Left ventricle myocardium superior (tissue), 1 donor: Measurements from ENCODE around the gene NACC2. TPM values are rescaled to one million over a fixed set of nuclear protein-coding genes. Genes with fewer than 3 reads are reported as not detected.

Source experiments
- ATAC-seq: fragments of 200-7000 bp; cut with Tn5 transposase; one replicate; pipeline ENCODE4 v1.9.1; 2020; ENCODE audit warnings: mild to moderate bottlenecking, moderate library complexity
- DNase-seq: peaks from one replicate; pipeline ENCODE4 v3.0.0-alpha.2; 2020
- intact Hi-C: fragments of 100-400 bp; cut with micrococcal nuclease; formaldehyde crosslinking; loops from one replicate; pipeline ENCODE4 v1.11.0; 2022
- total RNA-seq: library from RNA; stranded (reverse); fragmentation: NEBNext Ultra II Directional; extraction: Animal tissue kit (Norgen Biotek cat#: 25700); gene quantifications from one replicate; pipeline ENCODE4 v1.2.1, GENCODE V29; 2021
- donor health status: DM: no; HTN: yes; CAD: no; lungs with severe emphysema.

Gene NACC2
- total RNA-seq, 1 donor from 2014 or later = 39.1 TPM

DNA sequence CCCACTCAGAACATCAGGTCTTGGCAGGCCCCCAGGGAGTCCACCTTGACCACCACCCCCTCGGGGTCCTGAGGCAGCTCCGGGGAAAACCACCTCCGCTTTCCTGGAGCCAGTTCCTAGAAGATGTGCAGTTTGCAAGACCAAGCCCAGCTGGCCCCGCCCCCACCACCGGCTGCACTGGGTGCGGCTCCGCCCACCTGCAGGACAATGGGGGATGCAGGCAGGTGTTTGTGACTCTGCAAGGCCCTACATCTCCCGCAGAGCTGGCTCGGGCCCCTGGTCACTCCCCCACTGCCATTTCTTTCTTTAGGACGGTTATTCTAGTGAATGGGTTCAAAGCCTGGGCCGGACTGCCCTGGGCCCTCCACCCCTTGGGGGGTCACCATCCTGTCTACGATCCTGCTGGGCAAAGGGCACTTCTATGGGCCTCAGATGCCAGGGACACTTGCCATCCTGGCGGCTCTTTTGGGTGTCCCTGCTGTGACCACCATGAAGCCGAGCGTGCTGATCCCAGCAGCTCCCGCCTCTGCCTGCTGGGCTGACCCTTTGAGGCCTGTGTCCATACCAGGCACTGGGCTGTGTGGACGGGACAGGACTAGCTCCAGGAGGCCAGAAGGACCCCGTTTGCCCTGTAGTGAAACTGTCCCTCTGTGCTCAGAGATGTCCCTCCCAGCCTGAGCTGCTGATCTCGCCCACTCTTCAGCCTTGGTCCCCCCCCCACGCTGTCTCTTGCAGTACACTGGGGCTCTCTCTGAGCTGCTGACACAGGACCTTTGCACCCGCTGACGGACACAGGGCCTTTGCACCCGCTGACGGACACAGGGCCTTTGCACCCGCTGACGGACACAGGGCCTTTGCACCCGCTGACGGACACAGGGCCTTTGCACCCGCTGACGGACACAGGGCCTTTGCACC lies 5.9 kb upstream of the NACC2 start:
- intact Hi-C loops = no loop called here
- no peak for ATAC-seq
- DNase-seq = no peak

DNA sequence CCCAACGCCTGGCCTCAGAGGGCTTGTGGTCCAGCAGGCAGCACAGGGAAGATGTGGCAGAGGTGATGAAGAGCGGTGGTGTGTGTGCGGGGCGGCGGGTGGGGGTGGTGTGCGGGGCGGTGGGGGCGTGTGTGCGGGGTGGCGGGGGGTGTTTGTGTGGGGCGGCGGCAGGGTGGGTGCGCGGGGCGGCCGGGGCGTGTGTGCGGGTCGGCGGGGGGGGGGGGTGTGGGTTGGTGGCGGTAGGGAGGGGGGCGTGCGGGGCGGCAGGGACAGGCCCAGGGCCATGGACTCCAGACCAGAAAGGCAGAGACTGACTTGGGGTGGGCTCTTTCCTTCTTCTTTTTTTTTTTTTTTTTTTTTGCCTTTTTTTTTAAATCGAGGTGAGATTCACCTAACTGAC lies 4.5 kb upstream of the NACC2 start:
- intact Hi-C loops = no loop called here
- ATAC-seq (no peak), DNase-seq (no peak)

DNA sequence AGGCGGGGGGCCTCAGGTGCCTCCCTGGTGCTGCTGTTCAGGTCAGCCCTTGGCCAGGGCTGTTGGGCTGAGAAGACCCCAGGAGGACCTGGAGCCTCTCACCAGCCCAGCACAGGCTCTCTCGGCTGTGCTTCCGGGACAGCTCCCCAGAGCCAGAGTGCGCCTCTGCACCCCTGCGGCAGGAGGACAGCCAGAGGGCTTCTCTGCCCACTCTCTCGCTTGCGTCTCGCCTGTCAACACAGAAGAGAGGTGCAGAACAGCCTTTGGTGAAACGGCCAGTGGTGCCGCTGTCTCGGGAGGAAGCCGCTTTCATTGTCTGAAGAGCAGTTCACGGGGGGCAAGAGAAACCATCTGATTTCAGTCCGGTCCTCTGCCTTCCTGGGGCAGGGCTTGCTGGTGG lies 3.8 kb upstream of the NACC2 start:
- intact Hi-C loops = no loop called here
- DNase-seq (no peak), ATAC-seq (peak; percentile 8)

DNA sequence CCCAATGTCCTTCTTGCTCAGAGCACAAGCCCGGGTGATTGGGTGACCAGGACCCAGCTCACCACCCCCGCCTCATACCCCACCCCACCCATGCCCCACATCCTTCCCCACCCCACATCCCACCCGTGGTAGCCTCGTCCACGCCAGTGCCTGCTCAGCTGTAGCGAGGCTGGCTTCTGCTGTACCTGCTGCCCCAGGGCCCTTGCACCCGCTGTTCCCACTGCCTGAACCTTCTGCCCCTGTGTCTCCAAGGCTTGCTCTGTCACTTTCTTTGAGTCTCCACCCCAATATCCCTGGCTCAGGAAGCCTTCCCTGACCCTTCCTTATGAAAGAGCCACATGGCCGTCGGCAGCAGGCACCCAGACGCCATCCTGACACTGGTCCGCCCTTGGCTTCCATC lies 3.1 kb upstream of the NACC2 start:
- ATAC-seq (no peak), DNase-seq (no peak)
- intact Hi-C loops = no loop called here

DNA sequence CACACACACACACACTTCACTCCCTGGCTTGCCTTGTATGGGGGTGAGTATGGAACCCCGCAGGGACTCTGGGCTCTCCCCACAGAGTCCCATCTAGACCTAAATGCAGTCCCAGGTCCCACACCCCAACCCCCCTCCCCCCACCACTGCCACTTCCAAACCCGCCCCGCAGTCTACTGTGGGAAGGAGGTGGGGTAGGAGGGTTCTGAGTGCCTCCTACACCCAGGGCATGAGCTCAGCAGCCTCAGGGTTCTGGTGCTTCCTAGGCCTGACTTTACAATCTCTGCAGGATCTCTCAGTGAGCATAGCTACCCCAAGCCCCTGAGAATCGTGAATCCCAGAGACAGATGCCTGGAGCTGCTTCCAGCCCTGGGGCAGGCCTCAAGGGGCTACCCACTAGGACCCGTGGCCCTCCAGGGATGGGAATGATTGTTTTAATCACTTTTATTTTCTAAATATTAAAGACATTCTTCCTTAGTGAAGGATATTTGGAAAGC lies 1.5 kb upstream of the NACC2 start:
- ATAC-seq (no peak), DNase-seq (no peak)
- intact Hi-C loops = no loop called here

DNA sequence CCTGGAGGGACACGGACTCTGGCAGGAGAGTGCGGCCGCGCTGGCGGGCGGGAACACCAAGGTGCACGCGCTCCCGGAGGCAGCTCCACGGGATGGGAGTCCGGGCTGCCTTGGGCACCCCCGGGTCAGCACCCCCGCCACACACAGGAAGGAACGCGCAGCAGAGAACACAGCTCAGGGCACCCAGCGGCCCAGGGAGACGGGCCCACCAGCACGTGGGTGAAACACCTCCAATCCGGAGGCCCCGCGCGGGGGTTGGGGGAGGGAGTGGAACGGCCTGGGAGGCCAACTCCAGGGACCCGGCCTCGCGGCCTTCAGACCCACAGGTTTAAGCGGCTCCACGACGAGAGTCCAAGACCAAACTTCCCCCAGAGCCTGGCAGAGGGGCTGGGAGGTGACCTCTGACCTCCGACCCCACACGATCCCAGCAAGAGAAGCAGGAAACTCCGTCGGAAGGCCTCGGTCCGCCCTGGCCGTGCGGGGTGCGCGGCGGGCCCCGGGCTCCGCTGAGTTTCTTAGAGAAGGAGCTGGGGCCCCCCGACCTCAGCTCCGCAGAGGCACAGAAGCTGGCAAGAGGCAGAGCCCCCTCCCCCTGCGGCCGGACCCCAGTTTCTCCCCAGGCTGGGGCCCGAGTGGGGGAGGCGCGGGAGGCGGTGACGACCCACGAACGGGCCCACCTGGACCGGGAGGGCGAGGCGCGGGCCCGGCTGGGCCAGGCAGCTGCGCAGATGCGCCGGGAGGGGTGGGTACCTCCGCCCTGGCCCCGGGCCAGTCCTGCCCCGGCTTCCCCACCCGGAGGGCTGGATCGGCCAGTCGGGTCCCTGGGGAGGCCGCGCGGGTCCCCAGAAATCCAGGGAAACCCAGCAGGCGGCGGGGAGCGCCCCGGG lies 851 bp downstream of the NACC2 start:
- intact Hi-C loops = no loop called here
- ATAC-seq = peak; percentile 74
- peak; percentile 92 for DNase-seq

DNA sequence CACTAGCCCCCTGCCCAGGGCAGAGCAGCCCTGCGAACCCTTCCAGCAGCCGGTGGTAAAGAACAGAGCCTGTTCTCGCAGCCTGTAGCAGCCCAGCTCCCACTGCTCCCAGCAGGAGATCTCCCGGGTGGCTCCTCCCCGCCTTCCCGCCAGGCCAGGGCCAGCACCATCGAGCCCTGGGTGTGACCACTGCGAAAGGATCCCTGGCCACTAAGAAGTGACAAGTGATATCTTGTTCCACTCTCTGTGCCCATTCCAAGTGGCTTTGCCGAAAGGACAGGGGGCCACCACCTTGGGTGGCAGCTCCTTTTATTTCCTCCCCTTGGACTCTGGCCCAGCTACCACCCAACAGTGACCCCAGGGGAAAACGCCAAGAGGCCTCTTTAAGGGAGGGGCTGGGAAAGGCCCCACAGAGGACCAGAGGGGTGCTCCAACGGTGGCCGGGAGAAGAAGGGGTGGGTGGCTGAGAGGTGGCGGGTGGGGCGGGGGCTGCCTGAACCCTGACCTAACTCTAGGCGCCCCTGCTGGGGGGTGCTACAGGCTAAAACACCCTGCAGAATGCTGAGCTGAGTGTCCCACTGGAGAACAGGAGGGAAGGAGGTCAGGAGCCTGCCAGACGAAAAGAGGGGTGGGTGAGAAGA lies 1.6 kb downstream of the NACC2 start:
- ATAC-seq = peak; percentile 42

DNA sequence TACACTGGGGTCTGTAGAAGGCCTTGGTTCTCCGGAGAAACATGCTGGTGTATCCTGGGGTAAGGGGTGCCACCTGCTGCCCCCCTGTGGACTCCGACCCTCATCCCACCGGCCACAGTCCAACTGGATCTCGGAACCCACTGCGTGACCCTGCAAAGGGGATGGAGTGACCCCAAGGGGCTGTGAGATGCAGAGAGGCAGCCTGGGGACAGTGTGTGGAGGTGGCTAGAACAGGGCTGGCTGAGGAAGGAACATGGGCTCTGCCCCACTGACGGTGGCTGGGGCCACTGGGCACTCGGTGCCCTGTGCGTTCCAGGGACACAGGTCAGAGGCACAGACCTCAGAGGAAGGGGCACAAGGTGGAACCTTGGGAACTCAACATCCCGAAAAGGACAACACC lies 2.3 kb downstream of the NACC2 start:
- DNase-seq (no peak), ATAC-seq (no peak)
- intact Hi-C loops = no loop called here

More for the DNA sequence above, 1.6 kb downstream of the NACC2 start:
- intact Hi-C loops = no loop called here
- DNase-seq = peak; percentile 76

DNA sequence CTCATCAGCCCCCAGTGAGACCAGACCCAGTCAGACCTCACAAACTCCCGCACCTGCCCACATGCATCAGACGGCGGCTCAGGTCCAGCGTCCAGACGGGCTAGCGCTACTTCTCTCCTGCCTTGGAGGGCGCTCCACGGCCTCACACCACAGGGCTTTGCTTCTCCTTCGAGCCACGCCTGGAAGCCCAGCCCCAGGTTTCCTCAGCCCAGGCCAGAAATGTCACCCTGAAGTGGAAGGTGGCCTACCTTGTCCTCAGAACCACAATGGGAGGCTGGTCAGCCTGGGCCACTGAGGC lies 2.8 kb downstream of the NACC2 start:
- intact Hi-C loops = no loop called here
- peak; percentile 31 for DNase-seq

DNA sequence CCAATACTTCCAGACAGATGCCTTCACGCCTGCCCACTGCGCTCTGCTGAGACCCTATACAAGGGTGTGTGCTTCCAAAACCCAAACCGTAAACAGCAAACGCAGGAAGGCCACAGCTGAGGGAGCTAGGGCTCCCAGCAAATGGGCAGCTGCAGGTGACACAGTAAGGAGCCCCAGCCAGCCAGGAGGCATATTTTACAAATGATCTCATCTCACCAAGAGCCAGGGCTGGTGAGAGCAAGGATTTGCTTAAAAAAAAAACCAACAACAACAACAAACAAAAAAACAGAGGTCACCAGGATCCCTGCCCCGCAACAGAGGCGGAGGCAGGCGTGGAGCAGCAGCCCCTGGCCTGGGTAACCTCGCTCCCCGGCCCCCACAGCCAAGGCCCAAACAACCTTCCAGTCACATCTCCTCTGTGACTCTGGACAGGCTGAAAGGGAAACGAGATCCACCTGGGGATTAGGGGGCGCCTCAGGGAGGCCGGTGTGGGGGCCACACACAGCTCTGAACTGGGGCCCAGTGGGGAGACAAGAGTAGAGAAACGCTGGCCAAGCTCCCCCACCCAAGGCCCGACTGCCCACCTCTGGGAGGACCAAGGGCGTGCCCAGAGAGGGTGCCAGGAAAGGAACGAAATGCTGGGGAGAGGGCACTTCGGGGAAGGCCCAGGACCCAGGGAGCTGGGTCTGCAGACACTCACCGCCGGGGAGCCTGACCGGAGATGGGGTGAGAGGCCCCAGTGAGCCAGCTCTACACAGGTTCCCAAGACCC lies 3.3 kb downstream of the NACC2 start:
- ATAC-seq (no peak), DNase-seq (peak; percentile 26)
- intact Hi-C loops = no loop called here

More for the DNA sequence above, 2.8 kb downstream of the NACC2 start:
- no peak for ATAC-seq

DNA sequence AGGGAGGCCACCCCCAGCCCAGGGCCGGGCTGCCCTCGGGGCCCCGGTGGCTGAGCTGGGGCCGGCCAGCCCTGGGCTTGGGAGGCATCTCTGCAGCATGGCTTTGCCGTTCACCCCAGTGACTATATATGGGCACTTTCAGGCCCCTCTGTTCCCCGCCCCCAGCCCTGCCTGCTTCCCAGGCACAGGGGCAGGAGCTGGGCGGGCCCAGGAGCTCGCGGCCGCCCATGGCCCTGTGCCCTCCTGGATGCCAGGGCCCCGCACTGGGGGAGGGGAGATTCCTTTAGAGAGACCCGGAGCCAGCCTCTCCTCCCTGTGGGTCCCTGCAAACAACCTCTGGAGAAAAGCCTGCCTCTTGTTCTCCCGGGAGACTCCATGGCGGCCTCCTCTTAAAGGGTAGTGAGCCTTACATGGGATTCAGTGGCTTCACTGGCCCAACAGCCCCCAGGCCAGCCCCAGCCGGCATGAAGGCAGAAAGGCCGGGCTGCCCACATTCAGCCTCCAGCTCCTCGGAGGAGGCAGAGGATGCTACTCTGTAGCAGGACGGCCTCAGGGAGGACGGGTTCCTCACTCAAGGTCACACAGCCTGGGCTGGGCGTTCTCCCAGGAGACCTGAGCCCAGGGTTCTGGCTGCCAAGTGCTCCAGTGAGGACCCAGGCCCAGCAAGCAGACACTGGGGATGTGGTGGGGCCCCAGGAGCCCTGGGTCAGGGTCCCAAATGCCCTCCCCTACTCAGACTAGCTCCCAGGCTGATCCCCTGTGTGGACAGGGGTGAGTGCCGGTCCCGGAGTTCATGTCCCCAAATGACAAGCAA lies 4.1 kb downstream of the NACC2 start:
- DNase-seq (peak; percentile 84), ATAC-seq (peak; percentile 50)
- intact Hi-C loops = no loop called here

DNA sequence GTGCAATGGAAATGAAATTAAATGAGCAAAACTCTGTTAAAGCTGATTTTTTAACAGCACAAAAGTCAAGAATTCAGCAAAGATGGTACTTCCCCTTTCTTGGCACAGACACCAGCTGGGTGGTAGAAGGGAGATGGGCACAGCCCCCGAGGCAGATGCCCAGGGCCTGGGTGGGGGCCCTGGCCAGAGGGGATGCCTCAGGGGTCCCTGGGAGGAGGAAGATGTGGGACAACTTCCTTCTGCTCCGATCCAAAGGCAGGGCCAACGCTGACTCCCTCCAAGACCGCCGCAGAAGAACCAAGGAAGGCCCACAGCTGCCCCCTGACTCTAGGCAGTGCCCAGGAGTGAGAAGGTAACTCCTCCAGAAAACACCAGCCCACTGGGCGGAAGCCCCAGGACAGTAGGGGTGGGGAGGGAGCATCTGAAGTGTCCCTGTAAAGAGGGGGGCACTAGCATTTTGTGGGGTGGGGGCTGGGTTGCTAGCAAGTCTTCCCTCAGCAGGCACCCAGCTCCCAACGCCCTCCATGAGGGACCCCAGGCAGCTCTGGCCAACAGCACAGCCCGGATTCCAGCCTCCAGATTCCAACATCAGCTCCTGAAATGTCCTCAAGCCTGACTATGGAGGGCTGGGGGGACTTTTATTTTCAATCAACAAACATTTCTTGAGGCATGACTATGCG lies 4.9 kb downstream of the NACC2 start:
- ATAC-seq = no peak
- DNase-seq = peak; percentile 31
- intact Hi-C loops = no loop called here

DNA sequence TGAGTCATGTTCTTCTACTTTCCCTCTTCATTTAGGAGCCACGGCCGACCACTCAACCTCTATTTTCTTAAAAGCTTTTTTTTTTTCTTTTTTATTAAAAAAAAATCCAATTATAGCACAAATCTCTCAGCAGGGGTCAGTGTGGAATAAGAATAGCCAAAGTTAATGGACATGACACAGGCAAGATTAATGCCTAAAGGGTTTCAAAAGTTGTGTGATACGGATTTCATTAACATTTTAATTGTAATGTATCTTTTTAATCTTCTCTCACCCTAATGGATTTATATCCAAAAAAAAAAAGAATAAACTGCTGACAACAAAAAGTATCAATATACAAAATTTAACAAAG lies 5.4 kb downstream of the NACC2 start:
- DNase-seq (no peak), ATAC-seq (no peak)
- intact Hi-C loops = no loop called here

DNA sequence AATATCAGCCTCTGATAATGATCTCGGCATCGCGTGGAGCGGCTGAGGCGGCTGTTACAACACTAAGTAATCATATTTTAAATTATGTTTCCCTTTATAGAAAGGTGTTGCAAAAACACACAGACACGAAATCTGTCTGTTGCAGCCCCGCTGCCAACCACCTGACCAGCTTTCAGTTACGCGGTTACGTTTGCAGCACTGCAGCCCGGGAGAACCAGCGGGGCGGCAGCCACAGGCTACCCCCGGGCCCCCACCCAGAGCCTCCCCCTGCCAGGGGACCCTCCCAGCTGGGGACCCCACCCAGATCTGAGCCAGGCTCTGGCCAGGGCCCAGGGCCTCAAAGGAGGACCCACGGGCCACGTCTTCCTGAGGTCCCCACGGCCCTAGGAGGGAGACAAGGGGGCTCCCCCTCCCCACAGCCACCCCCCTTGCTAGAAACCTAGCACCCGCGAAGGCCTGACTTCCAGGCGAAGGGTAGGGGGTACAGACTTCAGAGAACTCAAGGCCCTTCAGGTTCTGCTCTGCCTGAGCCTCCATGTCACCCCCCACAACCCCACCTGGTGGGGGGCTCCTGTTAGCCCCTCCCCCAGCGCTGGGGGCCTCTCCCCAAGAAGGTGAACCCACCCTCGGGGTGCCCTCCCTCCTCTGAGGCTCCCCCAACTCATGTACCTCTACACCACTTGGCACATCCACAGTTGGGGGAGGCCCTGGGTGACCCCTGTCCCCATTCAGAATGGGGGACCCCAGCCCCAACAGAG lies 6.0 kb downstream of the NACC2 start:
- intact Hi-C loops = no loop called here
- ATAC-seq (no peak), DNase-seq (peak; percentile 44)

DNA sequence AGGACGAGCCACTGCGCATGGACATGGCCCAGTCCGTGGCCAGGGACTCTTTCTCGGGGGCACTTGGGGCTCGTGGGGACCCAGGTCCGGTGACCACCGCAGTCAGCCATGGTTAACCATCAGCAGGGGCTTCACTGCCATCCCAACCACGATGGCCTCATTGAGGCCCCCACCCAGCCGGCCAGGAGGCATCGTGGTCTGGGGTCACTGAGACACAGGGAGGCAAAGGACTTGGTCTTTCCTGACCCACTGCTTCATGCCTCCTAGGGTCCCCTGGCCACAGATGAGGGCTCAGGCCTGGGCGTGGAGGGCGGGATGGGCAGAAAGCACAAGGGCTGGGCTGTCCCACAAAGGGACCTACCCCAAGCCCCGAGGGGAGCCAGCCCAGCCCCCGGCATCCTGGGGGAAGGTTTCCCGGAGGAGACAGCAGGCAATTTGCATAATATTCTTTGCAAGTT lies 6.6 kb downstream of the NACC2 start:
- no peak for ATAC-seq
- no peak for DNase-seq
- intact Hi-C loops = no loop called here

DNA sequence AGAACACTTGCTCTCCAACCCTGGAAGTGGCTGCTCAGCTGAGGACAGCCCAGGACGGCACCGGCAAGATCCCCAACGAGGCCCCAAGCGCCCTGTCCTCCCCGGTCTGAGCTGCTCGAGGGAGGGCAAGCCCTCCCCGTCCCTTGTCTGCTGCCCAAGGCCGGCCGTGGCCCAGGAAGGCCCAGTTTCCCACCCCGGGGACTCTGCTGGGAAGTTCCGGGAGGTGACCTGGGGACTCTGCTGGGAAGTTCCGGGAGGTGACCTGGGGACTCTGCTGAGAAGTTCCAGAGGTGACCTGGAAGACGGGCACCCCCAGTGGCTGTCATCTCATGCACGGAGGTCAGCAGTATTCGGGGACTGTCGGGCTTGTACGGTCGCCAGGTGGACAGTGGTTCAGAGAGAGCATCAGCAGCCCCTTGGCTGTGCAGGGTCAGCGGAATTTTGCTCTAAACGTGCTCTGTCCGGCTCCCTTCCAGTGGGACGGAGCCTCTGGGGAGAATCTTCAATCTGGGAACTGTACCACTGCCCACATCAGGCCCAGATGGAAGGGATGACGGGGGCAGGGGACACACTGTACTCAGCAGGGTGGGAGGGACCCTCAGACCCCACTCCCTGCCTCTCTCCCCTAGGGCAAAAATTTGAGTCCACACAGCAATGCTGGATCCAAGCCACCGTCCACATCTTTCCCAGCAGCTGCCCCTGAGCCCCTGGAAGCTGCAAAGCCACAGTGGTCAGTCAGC lies 7.2 kb downstream of the NACC2 start:
- no peak for ATAC-seq
- intact Hi-C loops = no loop called here

More for the DNA sequence above, 7.2 kb downstream of the NACC2 start:
- peak; percentile 41 for DNase-seq
